ENCODE measurements around the gene NDUFS6. TPM values are rescaled to one million over a fixed set of nuclear protein-coding genes. Genes with fewer than 3 reads are reported as not detected.

NDUFS6 gene
- total RNA-seq, 1 donor from 2014 or later: 37.6 TPM

DNA sequence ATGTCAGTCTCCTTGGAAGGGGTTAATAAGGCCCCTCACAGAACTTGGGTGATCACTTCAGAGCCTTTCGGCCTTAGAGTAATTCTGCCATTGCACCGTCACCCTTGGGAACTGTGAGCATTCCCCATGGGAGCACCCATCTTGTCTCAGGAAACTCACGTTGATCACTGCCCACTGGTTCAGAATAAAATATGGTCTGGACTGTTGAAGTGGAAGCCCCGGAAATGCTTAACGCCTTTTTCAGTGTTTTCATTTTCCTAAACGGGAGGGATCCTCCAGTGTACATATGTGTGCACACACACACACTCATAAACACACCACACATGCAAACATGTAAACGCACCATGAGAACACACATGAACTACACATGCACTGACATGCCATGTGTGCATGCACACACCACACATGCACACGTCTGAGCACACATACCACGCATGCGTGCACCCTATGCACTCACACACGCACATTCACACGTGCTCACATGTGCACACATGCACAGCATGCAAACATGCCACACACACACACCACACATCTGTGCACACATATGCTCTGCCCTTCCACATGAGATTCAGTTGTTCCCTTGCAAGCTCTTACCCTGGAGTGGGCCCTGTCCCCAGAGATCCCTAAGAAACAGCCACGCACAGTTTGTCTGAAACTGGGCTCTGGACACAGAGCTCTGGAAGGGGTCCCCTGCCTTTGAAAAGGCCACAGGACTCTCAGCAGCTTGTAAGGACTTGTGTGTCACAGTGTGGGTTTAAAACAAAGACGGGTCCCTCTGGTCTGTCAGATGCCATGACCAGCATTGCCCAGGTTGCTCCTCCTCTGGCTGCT, 18.6 kb upstream of the NDUFS6 start:
- no peak overlapping the region for H2AFZ ChIP-seq (ENCODE audit: low read depth, low read length)
- no peaks in the 10 kb centered on the region for H3K4me1 ChIP-seq (ENCODE audit: insufficient read depth, low read length)
- no peaks in the 10 kb centered on the region for H3K36me3 Mint-ChIP-seq (ENCODE audit: low read depth, unreplicated experiment)
- no peak overlapping the region for H3K4me3 ChIP-seq (ENCODE audit: insufficient read depth, low read depth, low read length)
- H3K27me3 Mint-ChIP-seq (ENCODE audit: low read depth, unreplicated experiment): peaks cover 40% of the 10 kb centered on the region
- no peak overlapping the region for H3K27ac ChIP-seq (ENCODE audit: low read depth, low read length)
- peaks cover 2% of the 10 kb centered on the region for H3K27me3 ChIP-seq (ENCODE audit: insufficient read depth, low read length)
- H3K4me1 Mint-ChIP-seq (ENCODE audit: low read depth, unreplicated experiment): no peaks in the 10 kb centered on the region
- no peak overlapping the region for H3K9ac ChIP-seq (ENCODE audit: low read length)
- H3K36me3 ChIP-seq (ENCODE audit: insufficient read depth, low read length): no peaks in the 10 kb centered on the region
- H3K4me3 Mint-ChIP-seq (ENCODE audit: unreplicated experiment): no peak overlapping the region
- no peaks in the 10 kb centered on the region for H3K9me3 Mint-ChIP-seq (ENCODE audit: unreplicated experiment)
- FAIRE-seq: no peak
- H3K79me2 ChIP-seq (ENCODE audit: insufficient read depth, low read length): no peaks in the 10 kb centered on the region
- TF ChIP-seq CTCF (IDR thresholded peaks at IDR 0.05; ENCODE audit: insufficient read depth, low read depth, low read length) (no peak), EZH2 (IDR thresholded peaks at IDR 0.05; ENCODE audit: insufficient read depth, low read length) (no peak)
- no peak for DNase-seq (ENCODE audit: low read depth)
- no peaks in the 10 kb centered on the region for H4K20me1 ChIP-seq (ENCODE audit: insufficient read depth, low read length)
- H3K9me3 ChIP-seq (ENCODE audit: insufficient read depth, low read depth, low read length): no peaks in the 10 kb centered on the region
- no peak overlapping the region for H3K4me2 ChIP-seq (ENCODE audit: low read length)
- no peak overlapping the region for H3K27ac Mint-ChIP-seq (ENCODE audit: unreplicated experiment)

DNA sequence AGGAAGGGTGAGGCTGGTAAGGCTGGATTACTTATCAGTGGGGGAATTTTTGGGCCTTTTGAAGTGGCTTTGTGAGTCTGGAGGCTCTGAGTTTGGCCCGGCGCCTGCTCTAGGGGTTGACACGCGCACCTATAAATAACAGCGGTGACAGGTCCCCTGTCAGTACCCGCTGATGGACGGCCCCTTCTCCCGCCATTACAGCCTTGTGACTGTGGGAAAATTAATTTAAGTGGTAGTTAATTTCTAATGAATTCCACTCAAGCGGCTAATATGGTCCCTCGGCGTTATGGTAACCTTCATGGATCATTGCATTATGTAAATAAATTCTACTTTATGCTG, 18.0 kb upstream of the NDUFS6 start:
- no peak for FAIRE-seq
- peak overlapping the region; percentile 35 for H3K4me3 Mint-ChIP-seq (ENCODE audit: unreplicated experiment)
- H3K9me3 Mint-ChIP-seq (ENCODE audit: unreplicated experiment): no peaks in the 10 kb centered on the region
- peaks cover 2% of the 10 kb centered on the region for H3K27me3 ChIP-seq (ENCODE audit: insufficient read depth, low read length)
- H3K27ac ChIP-seq (ENCODE audit: low read depth, low read length): no peak overlapping the region
- H4K20me1 ChIP-seq (ENCODE audit: insufficient read depth, low read length): no peaks in the 10 kb centered on the region
- H3K4me3 ChIP-seq (ENCODE audit: insufficient read depth, low read depth, low read length): no peak overlapping the region
- H3K27me3 Mint-ChIP-seq (ENCODE audit: low read depth, unreplicated experiment): peaks cover 40% of the 10 kb centered on the region
- H3K27ac Mint-ChIP-seq (ENCODE audit: unreplicated experiment): no peak overlapping the region
- no peaks in the 10 kb centered on the region for H3K36me3 Mint-ChIP-seq (ENCODE audit: low read depth, unreplicated experiment)
- DNase-seq (ENCODE audit: low read depth): peak; percentile 34
- TF ChIP-seq CTCF (IDR thresholded peaks at IDR 0.05; ENCODE audit: insufficient read depth, low read depth, low read length) (no peak), EZH2 (IDR thresholded peaks at IDR 0.05; ENCODE audit: insufficient read depth, low read length) (no peak)
- H3K36me3 ChIP-seq (ENCODE audit: insufficient read depth, low read length): no peaks in the 10 kb centered on the region
- no peaks in the 10 kb centered on the region for H3K79me2 ChIP-seq (ENCODE audit: insufficient read depth, low read length)
- no peak overlapping the region for H3K4me2 ChIP-seq (ENCODE audit: low read length)
- no peak overlapping the region for H2AFZ ChIP-seq (ENCODE audit: low read depth, low read length)
- no peaks in the 10 kb centered on the region for H3K4me1 ChIP-seq (ENCODE audit: insufficient read depth, low read length)
- H3K9ac ChIP-seq (ENCODE audit: low read length): no peak overlapping the region
- no peaks in the 10 kb centered on the region for H3K9me3 ChIP-seq (ENCODE audit: insufficient read depth, low read depth, low read length)
- H3K4me1 Mint-ChIP-seq (ENCODE audit: low read depth, unreplicated experiment): no peaks in the 10 kb centered on the region

Measured in astrocyte (in vitro differentiated cells and primary cell).